Ramos (cell line): ENCODE results near the gene PDE4D.

Source experiments
- in situ Hi-C: fragments of 300-500 bp; cut with MboI; formaldehyde crosslinking; loops from one replicate; pipeline ENCODE4 v1.14.3; 2022; ENCODE audit warnings: low sequenced_read_pairs; ENCODE audit not compliant: unreplicated experiment

PDE4D gene

GRCh38 chr5:59260973-59261372 is 632.6 kb downstream of the PDE4D start:
- in situ Hi-C loops = no loop called here

GRCh38 chr5:59260200-59260599 is 633.3 kb downstream of the PDE4D start:
- in situ Hi-C loops = no loop called here

GRCh38 chr5:59259237-59259636 is 634.3 kb downstream of the PDE4D start:
- in situ Hi-C loops = no loop called here

- in situ Hi-C loops = no loop called here
Measured at GRCh38 chr5:59257488-59258400, 635.8 kb downstream of the PDE4D start.

GRCh38 chr5:59256331-59256730 is 637.2 kb downstream of the PDE4D start:
- in situ Hi-C loops = no loop called here

- in situ Hi-C loops = no loop called here
Measured at GRCh38 chr5:59254055-59254687, 639.4 kb downstream of the PDE4D start.

- in situ Hi-C loops = no loop called here
Measured at GRCh38 chr5:59253625-59254024, 639.9 kb downstream of the PDE4D start.

- in situ Hi-C loops = no loop called here
Measured at GRCh38 chr5:59251627-59252026, 641.9 kb downstream of the PDE4D start.

GRCh38 chr5:59249726-59250125 is 643.8 kb downstream of the PDE4D start:
- in situ Hi-C loops = no loop called here

- in situ Hi-C loops = no loop called here
Measured at GRCh38 chr5:59249160-59249559, 644.4 kb downstream of the PDE4D start.

GRCh38 chr5:59246882-59247281 is 646.6 kb downstream of the PDE4D start:
- in situ Hi-C loops = no loop called here

GRCh38 chr5:59246145-59246869 is 647.2 kb downstream of the PDE4D start:
- in situ Hi-C loops = no loop called here

GRCh38 chr5:59245198-59245597 is 648.3 kb downstream of the PDE4D start:
- in situ Hi-C loops = no loop called here

- in situ Hi-C loops = no loop called here
Measured at GRCh38 chr5:59241552-59241951, 652.0 kb downstream of the PDE4D start.

GRCh38 chr5:59241119-59241518 is 652.4 kb downstream of the PDE4D start:
- in situ Hi-C loops = no loop called here

GRCh38 chr5:59238126-59238902 is 655.2 kb downstream of the PDE4D start:
- in situ Hi-C loops = no loop called here

- in situ Hi-C loops = no loop called here
Measured at GRCh38 chr5:59236986-59237385, 656.5 kb downstream of the PDE4D start.

- in situ Hi-C loops = no loop called here
Measured at GRCh38 chr5:59236448-59236847, 657.1 kb downstream of the PDE4D start.

- in situ Hi-C loops = no loop called here
Measured at GRCh38 chr5:59234236-59234635, 659.3 kb downstream of the PDE4D start.

GRCh38 chr5:59231221-59231931 is 662.1 kb downstream of the PDE4D start:
- in situ Hi-C loops = no loop called here
